Smooth muscle cell of trachea (primary cell): ENCODE measurements around the gene TCF3. TPM values are rescaled to one million over a fixed set of nuclear protein-coding genes. Genes with fewer than 3 reads are reported as not detected.

ENCODE experiments used
- total RNA-seq: library from RNA; depleted of rRNA; stranded (reverse); fragments of >200 nt; gene quantifications from 2 replicates; pipeline ENCODE4 v1.2.1, GENCODE V29; 2014

Gene TCF3
- total RNA-seq: 81.0 and 88.7 TPM in 2 replicates

GRCh38 chr19:1652471-1653299 is at the start of gene TCF3:
Gene TCF3, minus strand, starts transcription at chr19:1652615. Its CDS starts 2,367 bp downstream, at chr19:1650248.

GRCh38 chr19:1605236-1606137 is 46.9 kb downstream of the TCF3 start, which contains the start of gene UQCR11:
Gene UQCR11, minus strand, starts transcription at chr19:1605462. Its CDS starts 53 bp downstream, at chr19:1605409.

GRCh38 chr19:1592755-1593500 is 59.5 kb downstream of the TCF3 start, which contains the start of gene MBD3:
Gene MBD3, minus strand, starts transcription at chr19:1592865. Its CDS starts 234 bp downstream, at chr19:1592631.

GRCh38 chr19:1568320-1569019 is 83.9 kb downstream of the TCF3 start, which contains the start of gene MEX3D:
Gene MEX3D, minus strand, starts transcription at chr19:1568325. Its CDS starts 267 bp downstream, at chr19:1568058.

Other genes starting within 250 kb of the TCF3 start
- 50.4 and 60.5 TPM in 2 replicates for gene DAZAP1, start 245.0 kb downstream of the TCF3 start, total RNA-seq
- gene RPS15, start 214.2 kb downstream of the TCF3 start, total RNA-seq: 434 and 768 TPM in 2 replicates
- 0.29 and 0.83 TPM in 2 replicates for gene APC2, start 202.5 kb downstream of the TCF3 start, total RNA-seq
- gene C19orf25, start 173.4 kb downstream of the TCF3 start, total RNA-seq: 30.8 and 41.5 TPM in 2 replicates
- 1.5 and 4.0 TPM in 2 replicates for gene PCSK4, start 162.3 kb downstream of the TCF3 start, total RNA-seq
- 0.87 and 4.6 TPM in 2 replicates for gene REEP6, start 161.4 kb downstream of the TCF3 start, total RNA-seq
- 5.7 and 11.7 TPM in 2 replicates for gene ADAMTSL5, start 139.6 kb downstream of the TCF3 start, total RNA-seq
- 0.17 TPM in 1 of 2 replicates, not detected in the other for gene PLK5, start 128.5 kb downstream of the TCF3 start, total RNA-seq
- gene MEX3D, start 84.3 kb downstream of the TCF3 start, total RNA-seq: 30.5 and 80.6 TPM in 2 replicates
- 92.6 and 107 TPM in 2 replicates for gene MBD3, start 59.8 kb downstream of the TCF3 start, total RNA-seq
- 59.3 and 98.6 TPM in 2 replicates for gene UQCR11, start 47.2 kb downstream of the TCF3 start, total RNA-seq
- under 0.01 TPM in 1 of 2 replicates, not detected in the other for gene ONECUT3, start 100.9 kb upstream of the TCF3 start, total RNA-seq
- 2.8 and 4.2 TPM in 2 replicates for gene ATP8B3, start 159.7 kb upstream of the TCF3 start, total RNA-seq
- 8.3 and 12.9 TPM in 2 replicates for gene REXO1, start 195.9 kb upstream of the TCF3 start, total RNA-seq
- 6.0 and 7.9 TPM in 2 replicates for gene KLF16, start 211.0 kb upstream of the TCF3 start, total RNA-seq
- gene ABHD17A, start 232.9 kb upstream of the TCF3 start, total RNA-seq: 77.8 and 116 TPM in 2 replicates